Glutamatergic neuron (in vitro differentiated cells): ENCODE results near the gene TIMP4. TPM values are rescaled to one million over a fixed set of nuclear protein-coding genes. Genes with fewer than 3 reads are reported as not detected.

ENCODE experiments used
- DNase-seq: peaks from one replicate; pipeline ENCODE4 v3.0.0; 2022
- H3K27ac Mint-ChIP-seq: one replicate; pipeline ENCODE4 v1.8.0; 2020; ENCODE audit warnings: mild to moderate bottlenecking, mixed read lengths, inconsistent platforms; ENCODE audit not compliant: unreplicated experiment
- H3K27me3 Mint-ChIP-seq: one replicate; pipeline ENCODE4 v1.8.0; 2020; ENCODE audit warnings: mild to moderate bottlenecking, moderate library complexity, mixed read lengths, inconsistent platforms; ENCODE audit not compliant: unreplicated experiment
- H3K36me3 Mint-ChIP-seq: one replicate; pipeline ENCODE4 v1.8.0; 2020; ENCODE audit warnings: mild to moderate bottlenecking, mixed read lengths, inconsistent platforms; ENCODE audit not compliant: unreplicated experiment
- H3K4me1 Mint-ChIP-seq: one replicate; pipeline ENCODE4 v1.8.0; 2020; ENCODE audit warnings: mild to moderate bottlenecking, low read depth, mixed read lengths, inconsistent platforms; ENCODE audit not compliant: unreplicated experiment
- H3K4me3 Mint-ChIP-seq: one replicate; pipeline ENCODE4 v1.8.0; 2020; ENCODE audit warnings: mild to moderate bottlenecking, mixed read lengths, inconsistent platforms; ENCODE audit not compliant: unreplicated experiment
- H3K9me3 Mint-ChIP-seq: one replicate; pipeline ENCODE4 v1.8.0; 2020; ENCODE audit warnings: mild to moderate bottlenecking, moderate library complexity, mixed read lengths, inconsistent platforms; ENCODE audit not compliant: unreplicated experiment
- CTCF ChIP-seq: fragments of 200-600 bp; sonication (generic); IDR thresholded peaks from one replicate; pipeline ENCODE4 v1.5.0; 2021; ENCODE audit not compliant: partially characterized antibody, unreplicated experiment
- total RNA-seq: library from RNA; stranded (reverse); fragmentation: NEBNext Ultra II Directional; extraction: Animal tissue kit (Norgen Biotek cat#: 25700); gene quantifications from one replicate; pipeline ENCODE4 v1.2.1, GENCODE V29; 2021; ENCODE audit not compliant: unreplicated experiment

The TIMP4 gene
- total RNA-seq, 1 donor from 2014 or later, result not detected

- peaks cover 5% of the 10 kb centered on the region for H3K4me1 Mint-ChIP-seq
- H3K27me3 Mint-ChIP-seq, result peaks cover 4% of the 10 kb centered on the region
- H3K4me3 Mint-ChIP-seq, result no peak overlapping the region
- DNase-seq, result no peak
- no peak for TF ChIP-seq CTCF
- H3K27ac Mint-ChIP-seq, result no peak overlapping the region
- peaks cover 6% of the 10 kb centered on the region for H3K9me3 Mint-ChIP-seq
- no peaks in the 10 kb centered on the region for H3K36me3 Mint-ChIP-seq
These were observed 8.6 kb downstream of the TIMP4 start for GRCh38 chr3:12150112-12150511.

- peak overlapping the region; percentile 29 for H3K27ac Mint-ChIP-seq
- TF ChIP-seq CTCF, result no peak
- peaks cover 5% of the 10 kb centered on the region for H3K4me1 Mint-ChIP-seq
These were observed 9.7 kb downstream of the TIMP4 start for GRCh38 chr3:12149029-12149428.

GRCh38 chr3:12148183-12148940 is 10.3 kb downstream of the TIMP4 start:
- no peak for TF ChIP-seq CTCF
- Mint-ChIP-seq H3K36me3 (no peaks in the 10 kb centered on the region), H3K27me3 (peaks cover 2% of the 10 kb centered on the region), H3K4me1 (peaks cover 5% of the 10 kb centered on the region), H3K27ac (peak overlapping the region; percentile 43), H3K9me3 (peaks cover 6% of the 10 kb centered on the region), H3K4me3 (no peak overlapping the region)
- DNase-seq, result no peak

More at GRCh38 chr3:12149029-12149428, 9.7 kb downstream of the TIMP4 start:
- H3K36me3 Mint-ChIP-seq, result no peaks in the 10 kb centered on the region
- H3K9me3 Mint-ChIP-seq, result peaks cover 6% of the 10 kb centered on the region
- DNase-seq, result no peak
- peaks cover 4% of the 10 kb centered on the region for H3K27me3 Mint-ChIP-seq
- H3K4me3 Mint-ChIP-seq, result no peak overlapping the region

- DNase-seq, result no peak
- H3K4me1 Mint-ChIP-seq, result peaks cover 5% of the 10 kb centered on the region
- no peaks in the 10 kb centered on the region for H3K36me3 Mint-ChIP-seq
- no peak for TF ChIP-seq CTCF
- peaks cover 6% of the 10 kb centered on the region for H3K9me3 Mint-ChIP-seq
- H3K27ac Mint-ChIP-seq, result no peak overlapping the region
- H3K4me3 Mint-ChIP-seq, result no peak overlapping the region
- peaks cover 5% of the 10 kb centered on the region for H3K27me3 Mint-ChIP-seq
These were observed 11.5 kb downstream of the TIMP4 start for GRCh38 chr3:12147049-12147780.
